Breast epithelium (tissue), 4 donors: Measurements from ENCODE around the gene VSIR. TPM values are rescaled to one million over a fixed set of nuclear protein-coding genes. Genes with fewer than 3 reads are reported as not detected.

Experiments used
- DNase-seq, 2 donors: peaks; one replicate each; pipeline ENCODE4 v3.0.0-alpha.2; 2019; ENCODE audit warnings: low spot score in 2 of 2
- H3K27ac ChIP-seq, 2 donors: fragments of 200-600 bp; sonication (generic) in 1 of 2; one replicate each; pipeline ENCODE4 v1.5.1; 2016 to 2019; ENCODE audit warnings: mild to moderate bottlenecking in 1 of 2
- H3K27me3 ChIP-seq, 2 donors: fragments of 200-600 bp; sonication (generic) in 1 of 2; one replicate each; pipeline versions ENCODE4 v1.5.1 to v1.6.0; 2017 to 2019; ENCODE audit warnings: control low read depth in 1 of 2, mild to moderate bottlenecking in 1 of 2
- H3K36me3 ChIP-seq: fragments of 200-600 bp; one replicate; pipeline ENCODE4 v1.5.1; 2019
- H3K4me1 ChIP-seq, 2 donors: fragments of 200-600 bp; sonication (generic); one replicate each; pipeline ENCODE4 v1.5.1; 2016 to 2019; ENCODE audit warnings: control low read depth in 1 of 2
- H3K4me3 ChIP-seq, 3 donors: fragments of 200-600 bp; sonication (generic); 1 replicate in 2 of 3; 2 replicates in 1 of 3; pipeline ENCODE4 v1.5.1; 2016 to 2019; ENCODE audit warnings: mild to moderate bottlenecking in 3 of 3, moderate library complexity in 2 of 3
- H3K9me3 ChIP-seq, 2 donors: fragments of 200-600 bp; sonication (generic) in 1 of 2; one replicate each; pipeline ENCODE4 v1.5.1; 2016 to 2019; ENCODE audit warnings: control low read depth in 1 of 2
- POLR2A ChIP-seq: fragments of 450-650 bp; IDR thresholded peaks from one replicate; pipeline ENCODE4 v1.6.1; 2016; ENCODE audit warnings: antibody characterized with exemption, mild to moderate bottlenecking, moderate library complexity
- POLR2AphosphoS5 ChIP-seq, 3 donors: sonication (generic); formaldehyde crosslinking; IDR thresholded peaks; one replicate each; pipeline ENCODE4 v1.6.1; 2017; ENCODE audit warnings: antibody characterized with exemption in 3 of 3
- intact Hi-C: fragments of 100-400 bp; cut with DNase I; formaldehyde crosslinking; loops from one replicate; pipeline ENCODE4 v1.15.1; 2023; ENCODE audit warnings: low total_unique reads
- total RNA-seq, 3 donors: library from RNA; depleted of rRNA; stranded (reverse); fragments of >200 nt; gene quantifications; one replicate each; pipeline ENCODE4 v1.1.0, GENCODE V29; 2016
- TF ChIP-seq, protein P1 (sequence below), 3 donors: fragments of 450-650 bp; IDR thresholded peaks; one replicate each; pipeline ENCODE4 v1.5.1; 2016 to 2017; ENCODE audit warnings: antibody characterized with exemption in 3 of 3, mild to moderate bottlenecking in 3 of 3, moderate library complexity in 3 of 3

Gene VSIR
- total RNA-seq, 3 donors from 2014 or later = 33.4 to 58.7 (median 34.7) TPM

DNA sequence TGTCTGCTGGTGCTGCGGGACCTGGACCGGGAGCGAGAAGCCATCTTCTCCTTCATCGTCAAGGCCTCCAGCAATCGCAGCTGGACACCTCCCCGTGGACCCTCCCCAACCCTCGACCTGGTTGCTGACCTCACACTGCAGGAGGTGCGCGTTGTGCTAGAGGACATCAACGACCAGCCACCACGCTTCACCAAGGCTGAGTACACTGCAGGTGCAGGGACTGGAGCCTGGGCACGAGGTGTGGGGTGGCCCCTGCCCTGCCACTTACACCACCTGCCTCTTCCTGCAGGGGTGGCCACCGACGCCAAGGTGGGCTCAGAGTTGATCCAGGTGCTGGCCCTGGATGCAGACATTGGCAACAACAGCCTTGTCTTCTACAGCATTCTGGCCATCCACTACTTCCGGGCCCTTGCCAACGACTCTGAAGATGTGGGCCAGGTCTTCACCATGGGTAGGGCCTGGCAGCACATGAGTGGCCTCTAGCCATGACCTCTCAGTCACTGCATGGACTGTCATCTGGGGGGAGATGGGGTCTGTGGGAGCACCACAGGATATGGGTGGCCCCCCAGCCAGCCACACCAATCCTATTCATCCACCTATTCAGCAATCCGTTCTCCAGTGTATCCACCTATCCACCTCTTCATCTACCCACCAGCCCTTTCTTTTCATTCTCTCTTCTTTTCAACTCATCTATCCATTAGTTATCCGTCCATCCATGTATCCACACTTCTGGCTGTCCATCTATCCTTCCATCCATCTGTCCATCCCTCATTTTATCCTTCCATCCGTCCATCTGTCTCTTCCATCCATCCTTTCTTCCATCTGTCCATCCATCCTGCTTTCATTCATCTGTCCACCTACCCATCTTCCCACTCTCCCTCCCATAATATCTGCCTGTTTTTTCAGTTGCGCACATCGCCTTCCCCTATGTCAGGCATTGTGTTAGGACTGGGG, 34.5 kb upstream of the VSIR start:
- no peak overlapping the region for H3K4me3 ChIP-seq
- H3K36me3 ChIP-seq = no peaks in the 10 kb centered on the region
- DNase-seq = no peak
- intact Hi-C loops = no loop called here
- H3K9me3 ChIP-seq = no peaks in the 10 kb centered on the region
- H3K27ac ChIP-seq = no peak overlapping the region
- no peak for TF ChIP-seq POLR2AphosphoS5 (IDR thresholded peaks at IDR 0.05)
- TF ChIP-seq POLR2A = no peak
- TF ChIP-seq, protein P1, sequence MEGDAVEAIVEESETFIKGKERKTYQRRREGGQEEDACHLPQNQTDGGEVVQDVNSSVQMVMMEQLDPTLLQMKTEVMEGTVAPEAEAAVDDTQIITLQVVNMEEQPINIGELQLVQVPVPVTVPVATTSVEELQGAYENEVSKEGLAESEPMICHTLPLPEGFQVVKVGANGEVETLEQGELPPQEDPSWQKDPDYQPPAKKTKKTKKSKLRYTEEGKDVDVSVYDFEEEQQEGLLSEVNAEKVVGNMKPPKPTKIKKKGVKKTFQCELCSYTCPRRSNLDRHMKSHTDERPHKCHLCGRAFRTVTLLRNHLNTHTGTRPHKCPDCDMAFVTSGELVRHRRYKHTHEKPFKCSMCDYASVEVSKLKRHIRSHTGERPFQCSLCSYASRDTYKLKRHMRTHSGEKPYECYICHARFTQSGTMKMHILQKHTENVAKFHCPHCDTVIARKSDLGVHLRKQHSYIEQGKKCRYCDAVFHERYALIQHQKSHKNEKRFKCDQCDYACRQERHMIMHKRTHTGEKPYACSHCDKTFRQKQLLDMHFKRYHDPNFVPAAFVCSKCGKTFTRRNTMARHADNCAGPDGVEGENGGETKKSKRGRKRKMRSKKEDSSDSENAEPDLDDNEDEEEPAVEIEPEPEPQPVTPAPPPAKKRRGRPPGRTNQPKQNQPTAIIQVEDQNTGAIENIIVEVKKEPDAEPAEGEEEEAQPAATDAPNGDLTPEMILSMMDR (IDR thresholded peaks at IDR 0.05) = no peak
- no peaks in the 10 kb centered on the region for H3K4me1 ChIP-seq
- no peaks in the 10 kb centered on the region for H3K27me3 ChIP-seq

GRCh38 chr10:71806704-71807556, 33.6 kb upstream of the VSIR start:
- TF ChIP-seq POLR2A = no peak
- TF ChIP-seq, protein P1 (IDR thresholded peaks at IDR 0.05) = no peak
- no peak for TF ChIP-seq POLR2AphosphoS5 (IDR thresholded peaks at IDR 0.05)

DNA sequence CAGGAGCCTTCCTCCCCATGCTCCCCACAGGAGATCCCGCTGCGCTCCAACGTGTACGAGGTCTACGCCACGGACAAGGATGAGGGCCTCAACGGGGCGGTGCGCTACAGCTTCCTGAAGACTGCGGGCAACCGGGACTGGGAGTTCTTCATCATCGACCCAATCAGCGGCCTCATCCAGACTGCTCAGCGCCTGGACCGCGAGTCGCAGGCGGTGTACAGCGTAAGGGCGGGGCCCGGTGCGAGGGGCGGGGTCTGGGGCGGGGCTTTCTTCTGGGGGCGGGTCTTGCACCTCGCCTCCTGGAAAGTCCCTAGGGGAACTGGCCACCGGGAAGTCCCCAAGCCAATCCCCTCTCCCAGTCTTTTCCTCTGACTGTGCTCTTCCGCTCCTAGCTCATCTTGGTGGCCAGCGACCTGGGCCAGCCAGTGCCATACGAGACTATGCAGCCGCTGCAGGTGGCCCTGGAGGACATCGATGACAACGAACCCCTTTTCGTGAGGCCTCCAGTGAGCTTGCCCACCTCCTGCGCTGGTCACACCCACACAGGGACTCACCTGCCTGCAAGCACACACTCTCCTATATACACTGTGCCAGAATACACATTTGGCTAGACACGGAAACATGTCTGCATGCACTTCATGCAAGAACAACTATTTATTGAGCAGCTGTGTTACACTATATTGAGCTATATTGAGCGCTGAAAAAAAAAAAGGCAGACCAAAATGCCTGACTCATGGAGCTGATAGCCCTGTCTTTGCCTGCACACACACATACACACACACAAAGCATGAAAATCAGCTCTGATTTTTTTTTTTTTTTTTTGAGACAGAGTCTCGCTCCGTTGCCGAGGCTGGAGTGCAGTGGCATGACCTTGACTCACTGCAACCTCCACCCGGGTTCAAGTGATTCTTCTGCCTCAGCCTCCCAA, 32.7 kb upstream of the VSIR start:
- TF ChIP-seq POLR2A = no peak
- TF ChIP-seq, protein P1 (IDR thresholded peaks at IDR 0.05) = no peak
- no peak for TF ChIP-seq POLR2AphosphoS5 (IDR thresholded peaks at IDR 0.05)
- Histone ChIP-seq H3K27ac (no peak overlapping the region), H3K4me1 (no peaks in the 10 kb centered on the region), H3K27me3 (no peaks in the 10 kb centered on the region), H3K36me3 (no peaks in the 10 kb centered on the region), H3K9me3 (no peaks in the 10 kb centered on the region), H3K4me3 (no peak overlapping the region)
- intact Hi-C loops = no loop called here
- DNase-seq = no peak

More at GRCh38 chr10:71806704-71807556, 33.6 kb upstream of the VSIR start:
- Histone ChIP-seq H3K4me1 (no peaks in the 10 kb centered on the region), H3K27me3 (no peaks in the 10 kb centered on the region), H3K9me3 (no peaks in the 10 kb centered on the region), H3K36me3 (no peaks in the 10 kb centered on the region), H3K4me3 (no peak overlapping the region), H3K27ac (no peak overlapping the region)
- no peak for DNase-seq
- intact Hi-C loops = no loop called here

- no peak for DNase-seq
Observed at GRCh38 chr10:71804077-71804476, 30.8 kb upstream of the VSIR start.

More at GRCh38 chr10:71804077-71804476, 30.8 kb upstream of the VSIR start:
- Histone ChIP-seq H3K4me3 (no peak overlapping the region), H3K27me3 (no peaks in the 10 kb centered on the region), H3K27ac (no peak overlapping the region), H3K4me1 (no peaks in the 10 kb centered on the region), H3K36me3 (no peaks in the 10 kb centered on the region), H3K9me3 (no peaks in the 10 kb centered on the region)
- no peak for TF ChIP-seq POLR2AphosphoS5 (IDR thresholded peaks at IDR 0.05)
- no peak for TF ChIP-seq POLR2A
- TF ChIP-seq, protein P1 (IDR thresholded peaks at IDR 0.05) = no peak
- intact Hi-C loops = no loop called here
